HEK293T (cell line): Measurements from ENCODE around the gene ATIC.

Experiments used
- BHLHE40 ChIP-seq: fragments of 450-650 bp; IDR thresholded peaks from 2 replicates; pipeline ENCODE4 v1.6.1; 2016; ENCODE audit warnings: mild to moderate bottlenecking, moderate library complexity, borderline replicate concordance
- FOXA1 ChIP-seq: fragments of 450-650 bp; IDR thresholded peaks from 2 replicates; pipeline ENCODE4 v1.6.1; 2016; ENCODE audit warnings: mild to moderate bottlenecking
- HDGF ChIP-seq: fragments of 450-650 bp; IDR thresholded peaks from 2 replicates; pipeline ENCODE4 v1.6.1; 2017; ENCODE audit warnings: antibody characterized with exemption, borderline replicate concordance
- PKNOX1 ChIP-seq: fragments of 450-650 bp; IDR thresholded peaks from 2 replicates; pipeline ENCODE4 v1.6.1; 2016
- TARDBP ChIP-seq: fragments of 450-650 bp; IDR thresholded peaks from 2 replicates; pipeline ENCODE4 v1.6.1; 2016

- TF ChIP-seq TARDBP (no peak), FOXA1 (no peak), PKNOX1 (no peak), HDGF (no peak), BHLHE40 (no peak)
Observed at GRCh38 chr2:215396595-215397313, 84.9 kb downstream of the ATIC start.
